Measurements from ENCODE around the gene RAB31. TPM values are rescaled to one million over a fixed set of nuclear protein-coding genes. Genes with fewer than 3 reads are reported as not detected.

RAB31 gene
- total RNA-seq, 4 donors from 2014 or later, result 17.4 to 76.0 (median 45.0) TPM

GRCh38 chr18:9726936-9727335 lies 18.8 kb downstream of the RAB31 start:
- no peak for DNase-seq
- TF ChIP-seq CTCF (IDR thresholded peaks at IDR 0.05), result no peak
- TF ChIP-seq POLR2A (IDR thresholded peaks at IDR 0.05), result no peak
- intact Hi-C loops (cut with DNase I), result no loop called here
- Histone ChIP-seq H3K9me3 (no peaks in the 10 kb centered on the region), H3K4me3 (no peak overlapping the region), H3K27ac (no peak overlapping the region), H3K36me3 (peaks cover 0 to 6% (median 0%) of the 10 kb centered on the region in 3 donors), H3K27me3 (no peaks in the 10 kb centered on the region), H3K4me1 (peaks cover 0 to 4% (median under 1%) of the 10 kb centered on the region in 3 donors)
- WGBS, 2 donors, result 90 to 94% methylated on average over 1 to 2 of the region's 2 CpGs

GRCh38 chr18:9730786-9731185 lies 22.7 kb downstream of the RAB31 start:
- WGBS, 2 donors, result 92 to 94% methylated on average over 2 to 4 of the region's 4 CpGs
- TF ChIP-seq CTCF (IDR thresholded peaks at IDR 0.05) (no peak), POLR2A (IDR thresholded peaks at IDR 0.05) (no peak)
- intact Hi-C loops (cut with DNase I), result no loop called here
- DNase-seq, result no peak
- H3K27ac ChIP-seq, result no peak overlapping the region
- peaks cover 0 to 15% (median 7%) of the 10 kb centered on the region in 3 donors for H3K4me1 ChIP-seq
- no peaks in the 10 kb centered on the region for H3K27me3 ChIP-seq
- H3K4me3 ChIP-seq, result no peak overlapping the region
- peaks cover 0 to 12% (median 5%) of the 10 kb centered on the region in 3 donors for H3K36me3 ChIP-seq
- H3K9me3 ChIP-seq, result no peaks in the 10 kb centered on the region

- H3K36me3 ChIP-seq, result peaks cover 0 to 12% (median 6%) of the 10 kb centered on the region in 3 donors
- intact Hi-C loops (cut with DNase I), result no loop called here
- H3K27me3 ChIP-seq, result no peaks in the 10 kb centered on the region
- DNase-seq, result no peak
- H3K27ac ChIP-seq, result no peak overlapping the region
- H3K9me3 ChIP-seq, result no peaks in the 10 kb centered on the region
- no peak overlapping the region for H3K4me3 ChIP-seq
- TF ChIP-seq POLR2A (IDR thresholded peaks at IDR 0.05) (no peak), CTCF (IDR thresholded peaks at IDR 0.05) (no peak)
- peaks cover 0 to 15% (median 7%) of the 10 kb centered on the region in 3 donors for H3K4me1 ChIP-seq
- 39 to 76% methylated on average over 5 of the region's 5 CpGs for WGBS, 2 donors
These were observed 23.3 kb downstream of the RAB31 start for GRCh38 chr18:9731380-9731779.

- no peak overlapping the region for H3K4me3 ChIP-seq
- DNase-seq, result no peak
- H3K27ac ChIP-seq, result no peak overlapping the region
- H3K9me3 ChIP-seq, result no peaks in the 10 kb centered on the region
- TF ChIP-seq CTCF (IDR thresholded peaks at IDR 0.05) (no peak), POLR2A (IDR thresholded peaks at IDR 0.05) (no peak)
- H3K4me1 ChIP-seq, result peaks cover 0 to 18% (median 7%) of the 10 kb centered on the region in 3 donors
- no peaks in the 10 kb centered on the region for H3K27me3 ChIP-seq
- intact Hi-C loops (cut with DNase I), result no loop called here
- H3K36me3 ChIP-seq, result peaks cover 0 to 12% (median 6%) of the 10 kb centered on the region in 3 donors
- 79 to 85% methylated on average over 4 to 8 of the region's 9 CpGs for WGBS, 2 donors
These were observed 23.9 kb downstream of the RAB31 start for GRCh38 chr18:9732031-9732430.

- peak overlapping the region in 3 of 4 donors; percentile 55 to 66 (median 62) for H3K27ac ChIP-seq
- DNase-seq, result no peak
- H3K9me3 ChIP-seq, result no peaks in the 10 kb centered on the region
- H3K27me3 ChIP-seq, result no peaks in the 10 kb centered on the region
- TF ChIP-seq CTCF (IDR thresholded peaks at IDR 0.05) (no peak), POLR2A (IDR thresholded peaks at IDR 0.05) (no peak)
- H3K36me3 ChIP-seq, result peaks cover 0 to 12% (median 6%) of the 10 kb centered on the region in 3 donors
- H3K4me1 ChIP-seq, result peaks cover 0 to 28% (median 13%) of the 10 kb centered on the region in 3 donors
- intact Hi-C loops (cut with DNase I), result no loop called here
- no peak overlapping the region for H3K4me3 ChIP-seq
- WGBS, 2 donors, result 37 to 80% methylated on average over 2 to 9 of the region's 9 CpGs
These were observed 26.1 kb downstream of the RAB31 start for GRCh38 chr18:9734189-9734588.
